Right lobe of liver (tissue), 6 donors: Measurements from ENCODE around the gene IST1. TPM values are rescaled to one million over a fixed set of nuclear protein-coding genes. Genes with fewer than 3 reads are reported as not detected.

Experiments
- ATAC-seq, 4 donors: fragments of 200-7000 bp; cut with Tn5 transposase; one replicate each; pipeline ENCODE4 v1.9.1; 2020; ENCODE audit warnings: mild to moderate bottlenecking in 4 of 4, moderate library complexity in 4 of 4
- DNase-seq, 3 donors: peaks; one replicate each; pipeline ENCODE4 v3.0.0-alpha.2; 2020
- H3K27ac ChIP-seq, 3 donors: fragments of 200-600 bp; one replicate each; pipeline ENCODE4 v1.8.0; 2022
- H3K27me3 ChIP-seq, 2 donors: fragments of 200-600 bp; one replicate each; pipeline ENCODE4 v1.8.0; 2022
- H3K36me3 ChIP-seq, 4 donors: fragments of 200-600 bp; sonication (generic) in 1 of 4; one replicate each; pipeline versions ENCODE4 v1.5.1 to v1.8.0; 2017 to 2022; ENCODE audit warnings: control low read depth in 1 of 4
- H3K4me1 ChIP-seq, 4 donors: fragments of 200-600 bp; sonication (generic) in 1 of 4; one replicate each; pipeline versions ENCODE4 v1.5.1 to v1.8.0; 2017 to 2022; ENCODE audit warnings: control low read depth in 1 of 4
- H3K4me3 ChIP-seq, 3 donors: fragments of 200-600 bp; one replicate each; pipeline ENCODE4 v1.8.0; 2022
- H3K9me3 ChIP-seq, 4 donors: fragments of 200-600 bp; sonication (generic) in 1 of 4; one replicate each; pipeline versions ENCODE4 v1.5.1 to v1.8.0; 2017 to 2022; ENCODE audit warnings: control low read depth in 1 of 4
- POLR2A ChIP-seq: fragments of 450-650 bp; IDR thresholded peaks from one replicate; pipeline ENCODE4 v1.6.1; 2017; ENCODE audit warnings: antibody characterized with exemption, mild to moderate bottlenecking
- WGBS: methylation state at CpG from one replicate; pipeline ENCODE4 v1.1.6; 2018; ENCODE audit warnings: low coverage, low lambda C conversion rate; ENCODE audit not compliant: insufficient coverage; ENCODE audit errors: missing lambda C conversion rate; 5-methylcytosine and 5-hydroxymethylcytosine counted together
- intact Hi-C, 2 donors: fragments of 100-400 bp; cut with DNase I; formaldehyde crosslinking; loops; one replicate each; pipeline versions ENCODE4 v1.11.2 to v1.14.1; 2022
- total RNA-seq, 6 experiments: library from RNA; depleted of rRNA in 2 of 6; stranded (reverse); fragments of >200 nt in 2 of 6; fragmentation: NEBNext Ultra II Directional in 3 of 6; extraction: Animal tissue kit (Norgen Biotek cat#: 25700) in 3 of 6; gene quantifications; one replicate each; pipeline versions ENCODE4 v1.1.0 to v1.2.4, GENCODE V29; 2016 to 2023
- TF ChIP-seq, protein P1 (sequence below), 4 donors: fragments of 200-600 bp in 3 of 4; fragments of 450-650 bp in 1 of 4; IDR thresholded peaks; one replicate each; pipeline versions ENCODE4 v1.5.1 to v1.8.0; 2016 to 2022; ENCODE audit warnings: antibody characterized with exemption in 4 of 4, mild to moderate bottlenecking in 2 of 4
- donor health status: DM: no; HTN: yes; CAD: no.
- donor health status: DM: no; HTN: no; CAD: no.
- donor health status: DM: no; HTN: no; CAD: no.
- donor health status: DM: no; HTN: yes; CAD: no.
- donor health status: DM: no; HTN: yes; CAD: no.

IST1 gene
- total RNA-seq, 6 experiments from 2014 or later: 44.7 to 73.4 (median 65.5) TPM

- Histone ChIP-seq H3K27ac (no peak overlapping the region), H3K36me3 (peaks cover 0 to 6% (median 0%) of the 10 kb centered on the region in 4 donors), H3K4me3 (no peak overlapping the region), H3K27me3 (no peaks in the 10 kb centered on the region), H3K4me1 (no peaks in the 10 kb centered on the region), H3K9me3 (no peaks in the 10 kb centered on the region)
- TF ChIP-seq POLR2A: no peak
- TF ChIP-seq, protein P1, sequence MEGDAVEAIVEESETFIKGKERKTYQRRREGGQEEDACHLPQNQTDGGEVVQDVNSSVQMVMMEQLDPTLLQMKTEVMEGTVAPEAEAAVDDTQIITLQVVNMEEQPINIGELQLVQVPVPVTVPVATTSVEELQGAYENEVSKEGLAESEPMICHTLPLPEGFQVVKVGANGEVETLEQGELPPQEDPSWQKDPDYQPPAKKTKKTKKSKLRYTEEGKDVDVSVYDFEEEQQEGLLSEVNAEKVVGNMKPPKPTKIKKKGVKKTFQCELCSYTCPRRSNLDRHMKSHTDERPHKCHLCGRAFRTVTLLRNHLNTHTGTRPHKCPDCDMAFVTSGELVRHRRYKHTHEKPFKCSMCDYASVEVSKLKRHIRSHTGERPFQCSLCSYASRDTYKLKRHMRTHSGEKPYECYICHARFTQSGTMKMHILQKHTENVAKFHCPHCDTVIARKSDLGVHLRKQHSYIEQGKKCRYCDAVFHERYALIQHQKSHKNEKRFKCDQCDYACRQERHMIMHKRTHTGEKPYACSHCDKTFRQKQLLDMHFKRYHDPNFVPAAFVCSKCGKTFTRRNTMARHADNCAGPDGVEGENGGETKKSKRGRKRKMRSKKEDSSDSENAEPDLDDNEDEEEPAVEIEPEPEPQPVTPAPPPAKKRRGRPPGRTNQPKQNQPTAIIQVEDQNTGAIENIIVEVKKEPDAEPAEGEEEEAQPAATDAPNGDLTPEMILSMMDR (IDR thresholded peaks at IDR 0.05): no peak
- ATAC-seq: no peak
- no peak for DNase-seq
- 91% methylated on average over 7 of the region's 15 CpGs for WGBS
- intact Hi-C loops: no loop called here
Observed at GRCh38 chr16:71974068-71974818, 78.9 kb downstream of the IST1 start.

Other genes with a start within 250 kb of the IST1 start
- gene PHLPP2, start 170.8 kb upstream of the IST1 start, total RNA-seq: 1 to 10 TPM; 2.3 to 9.8 (median 5.6) TPM
- 10 to 100 TPM; 47.8 to 54.1 (median 52.5) TPM for gene AP1G1, start 86.7 kb upstream of the IST1 start, total RNA-seq
- gene ATXN1L, start 49.6 kb upstream of the IST1 start, total RNA-seq: 10 to 100 TPM in 3 of 6 experiments, 1 to 10 TPM in 3; 9.2 to 11.9 (median 10.3) TPM
- 1 to 10 TPM; 1.3 to 3.8 (median 1.7) TPM for gene ZNF821, start 11.3 kb upstream of the IST1 start, total RNA-seq
- 1 to 10 TPM in 2 of 6 experiments, under 1 TPM in 4; 0.60 to 2.0 (median 0.83) TPM for gene PKD1L3, start 104.9 kb downstream of the IST1 start, total RNA-seq
- gene DHODH, start 113.2 kb downstream of the IST1 start, total RNA-seq: 100 to 1,000 TPM in 1 of 6 experiments, 10 to 100 TPM in 5; 26.7 to 108 (median 74.6) TPM
- over 10,000 TPM; 42,048 to 58,242 (median 47,923) TPM for gene HP, start 159.0 kb downstream of the IST1 start, total RNA-seq
- 100 to 1,000 TPM; 115 to 337 (median 142) TPM for gene HPR, start 167.7 kb downstream of the IST1 start, total RNA-seq
- 10 to 100 TPM in 2 of 6 experiments, 1 to 10 TPM in 4; 5.5 to 11.6 (median 8.2) TPM for gene TXNL4B, start 198.1 kb downstream of the IST1 start, total RNA-seq
- 10 to 100 TPM; 22.2 to 29.8 (median 23.3) TPM for gene DHX38, start 198.3 kb downstream of the IST1 start, total RNA-seq